Erythroblast (primary cell): Measurements from ENCODE around the gene AIP.

ENCODE experiments used
- GATA1 ChIP-seq: IDR thresholded peaks from 2 replicates; pipeline ENCODE4 v1.6.1; 2011; ENCODE audit warnings: low read depth, mild to moderate bottlenecking, control low read depth, low read length, moderate library complexity
- POLR2A ChIP-seq: IDR thresholded peaks from 2 replicates; pipeline ENCODE4 v1.6.1; 2011; ENCODE audit warnings: mild to moderate bottlenecking, low read length

DNA sequence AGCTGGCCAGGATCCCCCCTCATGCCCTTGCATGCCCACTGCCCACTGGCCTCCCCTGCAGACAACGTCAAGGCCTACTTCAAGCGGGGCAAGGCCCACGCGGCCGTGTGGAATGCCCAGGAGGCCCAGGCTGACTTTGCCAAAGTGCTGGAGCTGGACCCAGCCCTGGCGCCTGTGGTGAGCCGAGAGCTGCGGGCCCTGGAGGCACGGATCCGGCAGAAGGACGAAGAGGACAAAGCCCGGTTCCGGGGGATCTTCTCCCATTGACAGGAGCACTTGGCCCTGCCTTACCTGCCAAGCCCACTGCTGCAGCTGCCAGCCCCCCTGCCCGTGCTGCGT, 7.9 kb downstream of the AIP start:
- TF ChIP-seq POLR2A (no peak), GATA1 (no peak)
